Stimulated activated CD4-positive, alpha-beta T cell treated with anti-CD3 and anti-CD28 coated beads, Interleukin-4, amount 100 ng/mL, for 24 hours (primary cell): ENCODE data around the gene RUFY3.

ENCODE experiments used
- DNase-seq: peaks from one replicate; pipeline ENCODE4 v3.0.0-alpha.2; 2020

The RUFY3 gene

GRCh38 chr4:70841951-70842350 lies 120.2 kb downstream of the RUFY3 start:
- DNase-seq = no peak

DNA sequence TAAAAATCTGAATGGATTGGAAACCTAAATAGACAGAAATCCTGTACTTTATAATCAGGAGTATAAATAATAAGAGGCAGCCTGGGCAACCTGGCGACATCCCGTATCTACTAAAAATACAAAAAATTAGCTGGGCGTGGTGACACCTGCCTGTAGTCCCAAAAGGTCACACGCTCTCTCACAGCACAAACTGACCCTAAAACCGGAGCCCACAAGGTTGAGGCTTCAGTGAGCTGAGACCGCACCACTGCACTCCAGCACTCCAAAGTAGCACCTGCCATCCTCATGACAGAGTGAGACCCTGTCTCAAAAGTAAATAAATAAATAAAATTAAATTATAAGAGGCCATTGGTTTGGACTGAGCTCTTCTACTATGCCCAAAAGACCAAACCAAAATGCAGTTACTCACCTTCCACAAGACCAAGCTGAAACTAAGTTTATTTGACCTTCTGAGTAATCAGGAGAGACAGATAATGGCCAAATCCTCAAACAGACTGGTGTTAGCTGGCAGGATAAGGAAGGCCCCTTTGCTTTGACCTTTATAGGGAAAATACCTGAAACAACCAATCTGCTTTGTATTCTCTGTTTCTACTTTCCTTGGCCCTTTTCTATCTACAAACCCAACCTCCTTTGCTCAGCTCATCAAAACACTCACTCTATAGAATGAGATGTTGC lies 121.1 kb downstream of the RUFY3 start:
- DNase-seq = no peak

DNA sequence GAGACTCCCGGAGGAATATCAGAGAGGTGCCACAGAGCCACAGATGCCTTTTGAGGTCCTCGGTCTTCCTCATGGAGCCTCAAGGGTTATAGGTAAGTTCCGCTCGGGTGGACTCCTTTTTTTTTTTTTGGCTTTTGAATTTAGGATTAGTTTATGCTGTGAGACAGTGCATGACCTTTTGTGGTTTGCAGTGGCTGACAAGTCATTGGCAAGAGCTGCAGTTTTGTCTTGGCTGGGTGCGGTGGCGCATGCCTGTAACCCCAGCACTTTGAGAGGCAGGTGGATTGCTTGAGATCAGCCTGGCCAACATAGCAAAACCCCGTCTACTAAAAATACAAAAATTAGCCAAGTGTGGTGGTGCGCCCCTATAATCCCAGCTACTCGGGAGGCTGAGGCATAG lies 122.4 kb downstream of the RUFY3 start:
- DNase-seq = no peak

DNA sequence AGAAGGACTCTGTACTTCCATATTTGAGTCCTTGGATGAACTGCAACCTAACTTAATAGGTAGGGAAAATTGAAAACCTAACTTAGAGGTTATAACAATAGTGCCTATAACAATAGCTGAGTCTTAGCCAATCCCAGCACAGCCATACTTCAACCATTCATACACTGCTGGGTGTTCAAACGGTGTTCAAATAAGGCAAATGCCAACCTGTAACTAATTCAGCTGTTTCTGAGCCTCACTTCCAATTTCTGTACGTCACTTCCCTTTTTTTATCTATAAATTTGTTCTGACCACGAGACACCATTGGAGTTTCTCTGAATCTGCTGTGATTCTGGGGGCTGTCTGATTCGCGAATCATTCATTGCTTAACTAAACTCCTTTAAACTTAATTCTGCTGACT lies 127.5 kb downstream of the RUFY3 start:
- no peak for DNase-seq

GRCh38 chr4:70855464-70855863 lies 133.7 kb downstream of the RUFY3 start:
- DNase-seq = no peak
